ENCODE data around the gene ZKSCAN7.

DNA sequence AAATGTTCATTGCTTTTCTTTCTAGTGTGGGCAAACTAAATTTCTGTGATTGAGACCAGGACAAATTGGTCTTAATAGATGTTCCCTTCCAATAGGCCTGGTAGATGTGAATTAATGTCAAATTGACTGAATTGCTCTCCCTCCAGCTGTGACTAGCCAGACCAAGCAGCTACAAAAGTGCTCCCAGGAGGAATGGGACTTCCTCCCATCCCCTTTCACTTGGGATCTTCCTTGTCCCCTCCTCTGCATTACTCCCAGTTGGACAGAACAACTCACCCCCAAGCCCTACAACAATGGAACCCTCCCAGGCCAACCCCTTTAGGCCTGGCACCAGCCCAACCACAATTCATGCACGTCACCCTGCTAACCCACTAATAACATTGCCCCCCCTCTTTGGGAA is 19.6 kb upstream of the ZKSCAN7 start:
- TF ChIP-seq, protein P1, sequence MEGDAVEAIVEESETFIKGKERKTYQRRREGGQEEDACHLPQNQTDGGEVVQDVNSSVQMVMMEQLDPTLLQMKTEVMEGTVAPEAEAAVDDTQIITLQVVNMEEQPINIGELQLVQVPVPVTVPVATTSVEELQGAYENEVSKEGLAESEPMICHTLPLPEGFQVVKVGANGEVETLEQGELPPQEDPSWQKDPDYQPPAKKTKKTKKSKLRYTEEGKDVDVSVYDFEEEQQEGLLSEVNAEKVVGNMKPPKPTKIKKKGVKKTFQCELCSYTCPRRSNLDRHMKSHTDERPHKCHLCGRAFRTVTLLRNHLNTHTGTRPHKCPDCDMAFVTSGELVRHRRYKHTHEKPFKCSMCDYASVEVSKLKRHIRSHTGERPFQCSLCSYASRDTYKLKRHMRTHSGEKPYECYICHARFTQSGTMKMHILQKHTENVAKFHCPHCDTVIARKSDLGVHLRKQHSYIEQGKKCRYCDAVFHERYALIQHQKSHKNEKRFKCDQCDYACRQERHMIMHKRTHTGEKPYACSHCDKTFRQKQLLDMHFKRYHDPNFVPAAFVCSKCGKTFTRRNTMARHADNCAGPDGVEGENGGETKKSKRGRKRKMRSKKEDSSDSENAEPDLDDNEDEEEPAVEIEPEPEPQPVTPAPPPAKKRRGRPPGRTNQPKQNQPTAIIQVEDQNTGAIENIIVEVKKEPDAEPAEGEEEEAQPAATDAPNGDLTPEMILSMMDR (IDR thresholded peaks at IDR 0.05) = no peak
- TF ChIP-seq POLR2A (IDR thresholded peaks at IDR 0.05) (no peak), EP300 (IDR thresholded peaks at IDR 0.05) (no peak), POLR2AphosphoS5 (IDR thresholded peaks at IDR 0.05) (no peak)
